HG03460 (cell line): ENCODE results near the gene CCDC30.
"Not testable (repeated sequence)": the region's sequence is repeated elsewhere in the genome, so short reads cannot be mapped to it uniquely, and the experiment has no call there.

Experiments
- ATAC-seq: cut with Tn5 transposase; IDR thresholded peaks from one replicate; pipeline ENCODE4 v1.9.1; 2021; ENCODE audit not compliant: unreplicated experiment

CCDC30 gene

GRCh38 chr1:42450061-42450460 is 13.0 kb upstream of the CCDC30 start:
- ATAC-seq: no peak

- ATAC-seq: no peak
These were observed 9.7 kb upstream of the CCDC30 start for GRCh38 chr1:42453386-42453785.

GRCh38 chr1:42454403-42454802 is 8.7 kb upstream of the CCDC30 start:
- no peak for ATAC-seq

GRCh38 chr1:42456010-42456753 is 6.9 kb upstream of the CCDC30 start, which contains the start of the genes PPCS and ZMYND12:
TSS of gene PPCS (plus strand) at chr1:42456543. CDS start at chr1:42456566, 23 bp downstream.
TSS of gene ZMYND12 (minus strand) at chr1:42456022. CDS start at chr1:42455997, 25 bp downstream.
- ATAC-seq: peak; percentile 74

- ATAC-seq: peak; percentile 51
These were observed 6.4 kb upstream of the CCDC30 start for GRCh38 chr1:42456754-42457089.

- no peak for ATAC-seq
These were observed 1.9 kb upstream of the CCDC30 start for GRCh38 chr1:42461196-42461595.

- no peak for ATAC-seq
These were observed 835 bp downstream of the CCDC30 start for GRCh38 chr1:42463921-42464320.

- no peak for ATAC-seq
These were observed 2.9 kb downstream of the CCDC30 start for GRCh38 chr1:42466030-42466429.

GRCh38 chr1:42469727-42470126 is 6.6 kb downstream of the CCDC30 start:
- no peak for ATAC-seq

GRCh38 chr1:42476605-42477004 is 13.5 kb downstream of the CCDC30 start:
- ATAC-seq: no peak

GRCh38 chr1:42477354-42477753 is 14.3 kb downstream of the CCDC30 start:
- ATAC-seq: not testable (repeated sequence)

- no peak for ATAC-seq
These were observed 14.7 kb downstream of the CCDC30 start for GRCh38 chr1:42477775-42478174.

GRCh38 chr1:42479621-42480020 is 16.5 kb downstream of the CCDC30 start:
- ATAC-seq: no peak

GRCh38 chr1:42480921-42481320 is 17.8 kb downstream of the CCDC30 start:
- no peak for ATAC-seq

- ATAC-seq: no peak
These were observed 19.6 kb downstream of the CCDC30 start for GRCh38 chr1:42482635-42483153.

GRCh38 chr1:42484382-42484781 is 21.3 kb downstream of the CCDC30 start:
- ATAC-seq: no peak

- ATAC-seq: no peak
These were observed 27.2 kb downstream of the CCDC30 start for GRCh38 chr1:42490237-42490636.

GRCh38 chr1:42502031-42502430 is 38.9 kb downstream of the CCDC30 start:
- not testable (repeated sequence) for ATAC-seq

- ATAC-seq: no peak
These were observed 41.5 kb downstream of the CCDC30 start for GRCh38 chr1:42504535-42505128.

- no peak for ATAC-seq
These were observed 43.5 kb downstream of the CCDC30 start for GRCh38 chr1:42506576-42506975.

- not testable (repeated sequence) for ATAC-seq
These were observed 48.6 kb downstream of the CCDC30 start for GRCh38 chr1:42511581-42512155.

- no peak for ATAC-seq
These were observed 55.8 kb downstream of the CCDC30 start for GRCh38 chr1:42518908-42519307.
